GM19239 (cell line): Measurements from ENCODE around the gene WNT3A.

Source experiments
- DNase-seq: peaks from one replicate; pipeline ENCODE4 v3.0.0; 2011; ENCODE audit warnings: low spot score; ENCODE audit not compliant: insufficient read length
- FAIRE-seq: peaks from 2 replicates; lab custom pipeline; 2011; peaks lifted over from hg19 to GRCh38; lab: Jason Lieb, UNC

The WNT3A gene

GRCh38 chr1:228094432-228095016 lies 87.7 kb downstream of the WNT3A start:
- FAIRE-seq: no peak

GRCh38 chr1:228095161-228095560 lies 88.4 kb downstream of the WNT3A start:
- no peak for FAIRE-seq
- DNase-seq: no peak

More at GRCh38 chr1:228094432-228095016, 87.7 kb downstream of the WNT3A start:
- no peak for DNase-seq

- DNase-seq (no peak), FAIRE-seq (no peak)
Measured at GRCh38 chr1:228095938-228096337, 89.1 kb downstream of the WNT3A start.

- DNase-seq: no peak
- FAIRE-seq: no peak
Measured at GRCh38 chr1:228096416-228097332, 89.9 kb downstream of the WNT3A start.

GRCh38 chr1:228097333-228098081 lies 90.7 kb downstream of the WNT3A start:
- no peak for DNase-seq
- FAIRE-seq: no peak

GRCh38 chr1:228098323-228098931 lies 91.6 kb downstream of the WNT3A start:
- no peak for DNase-seq
- FAIRE-seq: no peak

GRCh38 chr1:228099331-228099732 lies 92.5 kb downstream of the WNT3A start:
- DNase-seq: no peak
- FAIRE-seq: no peak

- no peak for DNase-seq
- FAIRE-seq: peak; percentile 40
Measured at GRCh38 chr1:228100822-228101613, 94.2 kb downstream of the WNT3A start.

- no peak for FAIRE-seq
- DNase-seq: no peak
Measured at GRCh38 chr1:228101614-228101993, 94.8 kb downstream of the WNT3A start.

- DNase-seq: peak; percentile 53
- no peak for FAIRE-seq
Measured at GRCh38 chr1:228101994-228102790, 95.4 kb downstream of the WNT3A start.

- FAIRE-seq (peak; percentile 92), DNase-seq (peak; percentile 97)
Measured at GRCh38 chr1:228102791-228103620, 96.2 kb downstream of the WNT3A start, which contains the start of gene C1orf35. C1orf35 (minus strand) TSS chr1:228103325; CDS start chr1:228103227, 98 bp downstream.

GRCh38 chr1:228104526-228105269 lies 97.9 kb downstream of the WNT3A start:
- DNase-seq: no peak
- FAIRE-seq: no peak

- DNase-seq: no peak
- FAIRE-seq: no peak
Measured at GRCh38 chr1:228105270-228105995, 98.6 kb downstream of the WNT3A start.

GRCh38 chr1:228105996-228106799 lies 99.4 kb downstream of the WNT3A start:
- FAIRE-seq (no peak), DNase-seq (no peak)

GRCh38 chr1:228106800-228107054 lies 99.9 kb downstream of the WNT3A start:
- FAIRE-seq (no peak), DNase-seq (no peak)

- FAIRE-seq: no peak
- DNase-seq: no peak
Measured at GRCh38 chr1:228107636-228108035, 100.8 kb downstream of the WNT3A start.
